Lower leg skin (tissue), 3 donors: Measurements from ENCODE around the gene NUTM1.

ENCODE experiments used
- POLR2A ChIP-seq, 2 donors: fragments of 450-650 bp; IDR thresholded peaks; one replicate each; pipeline ENCODE4 v1.6.1; 2016 to 2017; ENCODE audit warnings: antibody characterized with exemption in 2 of 2, mild to moderate bottlenecking in 1 of 2, moderate library complexity in 1 of 2
- TF ChIP-seq, protein P1 (sequence below), 3 donors: fragments of 450-650 bp; IDR thresholded peaks; one replicate each; pipeline ENCODE4 v1.5.1; 2016; ENCODE audit warnings: antibody characterized with exemption in 3 of 3, mild to moderate bottlenecking in 3 of 3, moderate library complexity in 2 of 3

DNA sequence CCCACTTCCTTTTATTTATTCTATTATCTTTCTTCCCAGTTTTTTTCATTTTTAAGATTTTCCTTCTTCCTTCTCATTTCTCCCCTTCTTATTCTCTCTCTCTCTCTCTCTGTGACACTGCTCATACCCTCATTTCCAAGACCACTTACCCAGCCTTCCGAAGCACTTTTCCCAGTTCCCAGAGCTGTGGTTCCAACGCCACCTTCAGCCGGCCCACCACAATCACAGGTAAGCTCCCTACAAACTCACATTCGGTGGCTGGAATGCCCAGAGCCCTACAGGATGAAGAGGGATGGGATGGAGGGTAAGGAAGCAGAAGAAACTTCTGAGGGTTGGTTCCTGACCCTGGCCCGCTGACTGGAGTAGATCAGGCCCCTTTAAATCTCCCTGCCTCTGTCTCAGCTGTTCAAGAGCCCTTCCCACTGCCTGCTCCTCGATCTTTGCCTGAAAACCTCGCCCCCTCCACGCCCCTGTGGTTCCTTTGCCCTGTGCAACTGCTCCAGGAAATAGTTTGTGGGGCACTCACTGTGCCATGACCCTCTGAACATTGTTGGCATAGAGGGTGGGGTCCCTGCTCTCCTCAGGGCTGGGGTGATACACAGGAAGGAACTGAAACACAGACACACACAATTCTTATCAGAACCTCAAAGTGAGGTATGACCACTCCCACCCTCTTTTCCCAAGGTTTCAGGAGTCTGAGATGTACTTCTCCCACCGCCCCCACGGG, 19.1 kb downstream of the NUTM1 start:
- TF ChIP-seq POLR2A (IDR thresholded peaks at IDR 0.05), result no peak
- TF ChIP-seq, protein P1, sequence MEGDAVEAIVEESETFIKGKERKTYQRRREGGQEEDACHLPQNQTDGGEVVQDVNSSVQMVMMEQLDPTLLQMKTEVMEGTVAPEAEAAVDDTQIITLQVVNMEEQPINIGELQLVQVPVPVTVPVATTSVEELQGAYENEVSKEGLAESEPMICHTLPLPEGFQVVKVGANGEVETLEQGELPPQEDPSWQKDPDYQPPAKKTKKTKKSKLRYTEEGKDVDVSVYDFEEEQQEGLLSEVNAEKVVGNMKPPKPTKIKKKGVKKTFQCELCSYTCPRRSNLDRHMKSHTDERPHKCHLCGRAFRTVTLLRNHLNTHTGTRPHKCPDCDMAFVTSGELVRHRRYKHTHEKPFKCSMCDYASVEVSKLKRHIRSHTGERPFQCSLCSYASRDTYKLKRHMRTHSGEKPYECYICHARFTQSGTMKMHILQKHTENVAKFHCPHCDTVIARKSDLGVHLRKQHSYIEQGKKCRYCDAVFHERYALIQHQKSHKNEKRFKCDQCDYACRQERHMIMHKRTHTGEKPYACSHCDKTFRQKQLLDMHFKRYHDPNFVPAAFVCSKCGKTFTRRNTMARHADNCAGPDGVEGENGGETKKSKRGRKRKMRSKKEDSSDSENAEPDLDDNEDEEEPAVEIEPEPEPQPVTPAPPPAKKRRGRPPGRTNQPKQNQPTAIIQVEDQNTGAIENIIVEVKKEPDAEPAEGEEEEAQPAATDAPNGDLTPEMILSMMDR (IDR thresholded peaks at IDR 0.05), result no peak
